Measurements from ENCODE around the gene ZNF418. TPM values are rescaled to one million over a fixed set of nuclear protein-coding genes. Genes with fewer than 3 reads are reported as not detected.
A peak's percentile ranks its signal among the peaks of the same experiment; 100 is the strongest.
"Not testable (repeated sequence)": the region's sequence is repeated elsewhere in the genome, so short reads cannot be mapped to it uniquely, and the experiment has no call there.

ZNF418 gene
- total and polyA plus RNA-seq, 5 donors from 2014 or later: 1.0 to 3.1 (median 1.2) TPM; not detected in 2

DNA sequence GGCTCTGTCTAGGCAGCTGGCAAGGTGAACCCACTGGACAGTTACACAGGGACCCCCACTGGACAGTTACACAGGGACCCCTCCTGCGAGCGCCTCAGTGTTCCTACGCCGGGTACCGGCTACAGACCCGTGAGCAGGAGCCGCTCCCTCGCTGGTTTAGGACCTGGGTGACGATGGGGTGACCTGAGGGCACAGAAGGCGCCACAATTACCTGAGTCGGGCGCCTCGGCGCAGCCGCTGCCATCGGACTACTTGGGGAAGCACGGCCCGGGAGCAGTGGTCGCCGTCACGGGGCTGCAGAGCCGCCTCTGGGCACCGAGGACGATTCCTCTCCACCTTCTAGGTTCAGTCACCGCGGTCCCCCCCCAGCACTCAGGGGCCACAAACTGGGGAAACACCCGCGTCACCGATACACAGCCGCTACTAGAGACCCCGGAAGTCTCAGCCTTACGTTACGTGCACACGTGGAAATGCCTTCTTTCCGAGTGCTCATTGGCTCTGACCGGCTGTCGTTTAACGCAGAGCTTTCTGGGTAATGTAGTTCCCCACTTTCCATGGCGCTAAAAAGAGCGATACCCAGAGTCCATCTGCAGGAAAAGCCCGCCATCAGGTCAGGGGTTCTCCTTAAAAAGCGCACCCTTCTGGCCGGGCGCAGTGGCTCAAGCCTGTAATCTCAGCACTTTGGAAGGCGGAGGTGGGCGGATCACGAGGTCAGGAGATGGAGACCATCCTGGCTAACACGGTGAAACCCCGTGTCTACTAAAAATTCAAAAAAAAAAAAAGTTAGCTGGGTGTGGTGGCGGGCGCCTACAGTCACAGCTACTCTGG lies 18.8 kb downstream of the ZNF418 start, which contains the start of gene ZNF417:
TSS of gene ZNF417 (minus strand) at position 425 of the 828 bp plus-strand sequence. CDS start at position 244, 181 bp downstream.
- Histone ChIP-seq H3K4me3 (ENCODE audit: low read depth, low read length) (peak within 1 kb of the TSS; percentile 97), H3K36me3 (ENCODE audit: control insufficient read depth, insufficient read depth, low read length) (peaks cover 23% of the 10 kb centered on the region), H3K9me3 (ENCODE audit: control insufficient read depth in 2 of 2, low read length in 2 of 2) (peaks cover 18 to 34% of the 10 kb centered on the region in 2 experiments), H3K27ac (ENCODE audit: insufficient read depth, low read length, poor library complexity, severe bottlenecking) (peak within 1 kb of the TSS; percentile 86)
- Mint-ChIP-seq H3K36me3 (peaks cover 42% of the 10 kb centered on the region), H3K4me1 (peaks cover 11 to 45% (median 21%) of the 10 kb centered on the region in 4 donors), H3K9me3 (peaks cover 2 to 45% (median 17%) of the 10 kb centered on the region in 7 donors), H3K4me3 (peak within 1 kb of the TSS; percentile 95 to 98 (median 97)), H3K27ac (peak within 1 kb of the TSS; percentile 97 to 98 (median 98))
- peak; percentile 100 for ATAC-seq (ENCODE audit: low read depth in 2 of 2)
- H3K27me3 Mint-ChIP-seq; H3K4me1 ChIP-seq (ENCODE audit: control insufficient read depth, insufficient read depth, low read length, poor library complexity, severe bottlenecking); H3K27me3 ChIP-seq (ENCODE audit: control insufficient read depth, insufficient read depth, low read length): not testable (repeated sequence)
- DNase-seq: peak; percentile 87 to 96 (median 90)

DNA sequence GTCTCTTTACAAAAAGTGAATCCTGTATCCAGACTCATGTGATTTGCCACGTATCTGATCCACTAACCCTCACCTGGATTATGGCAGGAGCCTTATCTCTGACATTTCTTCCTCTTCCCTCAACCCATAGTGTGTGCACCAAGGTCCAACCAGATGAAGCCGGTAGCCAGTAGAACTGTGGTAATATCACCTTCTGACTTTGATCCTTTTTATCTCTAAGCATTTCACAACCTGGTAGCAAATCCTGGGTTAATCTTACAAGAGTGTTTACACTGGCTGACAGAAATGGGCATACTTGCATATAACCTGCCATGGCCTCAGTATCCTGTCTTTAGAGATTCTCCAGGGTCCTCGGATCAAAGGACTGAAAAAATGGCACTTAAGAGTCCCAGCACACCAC lies 20.7 kb downstream of the ZNF418 start:
- no peak overlapping the region for H3K4me3 ChIP-seq (ENCODE audit: low read depth, low read length)
- Mint-ChIP-seq H3K27me3 (no peaks in the 10 kb centered on the region), H3K36me3 (peaks cover 51% of the 10 kb centered on the region), H3K27ac (peak overlapping the region in 1 of 3 donors; percentile 97), H3K4me3 (peak overlapping the region in 3 of 4 donors; percentile 95 to 98 (median 96)), H3K4me1 (peaks cover 11 to 48% (median 21%) of the 10 kb centered on the region in 4 donors), H3K9me3 (peaks cover 5 to 47% (median 22%) of the 10 kb centered on the region in 7 donors)
- peaks cover 37% of the 10 kb centered on the region for H3K36me3 ChIP-seq (ENCODE audit: control insufficient read depth, insufficient read depth, low read length)
- H3K9me3 ChIP-seq (ENCODE audit: control insufficient read depth in 2 of 2, low read length in 2 of 2): peaks cover 27 to 49% of the 10 kb centered on the region in 2 experiments
- H3K4me1 ChIP-seq (ENCODE audit: control insufficient read depth, insufficient read depth, low read length, poor library complexity, severe bottlenecking): peaks cover 7% of the 10 kb centered on the region
- no peak overlapping the region for H3K27ac ChIP-seq (ENCODE audit: insufficient read depth, low read length, poor library complexity, severe bottlenecking)
- H3K27me3 ChIP-seq (ENCODE audit: control insufficient read depth, insufficient read depth, low read length): no peaks in the 10 kb centered on the region
- ATAC-seq (ENCODE audit: low read depth in 2 of 2) (no peak), DNase-seq (no peak)

DNA sequence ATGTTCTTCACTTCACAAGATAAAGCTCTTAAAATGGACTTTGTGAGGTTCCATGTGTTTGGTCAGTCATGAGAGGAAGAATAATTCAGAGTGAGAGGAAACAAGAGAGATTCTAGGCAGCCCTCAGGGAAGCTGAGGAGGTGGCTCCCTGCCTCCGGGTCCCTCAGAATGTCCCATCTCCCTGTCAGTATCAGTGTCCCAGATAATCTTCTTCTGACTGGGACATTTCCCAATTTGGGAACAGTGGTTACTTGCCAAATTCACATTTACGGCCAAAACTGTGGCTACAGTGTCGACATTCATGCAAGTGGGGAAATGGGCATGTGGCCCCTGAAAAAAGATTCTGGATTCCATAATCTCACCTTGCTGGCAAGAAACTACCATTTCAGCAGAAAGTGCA lies 27.8 kb downstream of the ZNF418 start:
- Histone ChIP-seq H3K9me3 (ENCODE audit: control insufficient read depth in 2 of 2, low read length in 2 of 2) (peaks cover 44 to 86% of the 10 kb centered on the region in 2 experiments), H3K36me3 (ENCODE audit: control insufficient read depth, insufficient read depth, low read length) (peaks cover 30% of the 10 kb centered on the region), H3K4me3 (ENCODE audit: low read depth, low read length) (no peak overlapping the region), H3K27ac (ENCODE audit: insufficient read depth, low read length, poor library complexity, severe bottlenecking) (no peak overlapping the region), H3K4me1 (ENCODE audit: control insufficient read depth, insufficient read depth, low read length, poor library complexity, severe bottlenecking) (no peaks in the 10 kb centered on the region), H3K27me3 (ENCODE audit: control insufficient read depth, insufficient read depth, low read length) (no peaks in the 10 kb centered on the region)
- peaks cover 2 to 66% (median 26%) of the 10 kb centered on the region in 7 donors for H3K9me3 Mint-ChIP-seq
- DNase-seq (no peak), ATAC-seq (ENCODE audit: low read depth in 2 of 2) (no peak)
- H3K36me3 Mint-ChIP-seq: peaks cover 32% of the 10 kb centered on the region
- H3K4me3 Mint-ChIP-seq: no peak overlapping the region
- no peak overlapping the region for H3K27ac Mint-ChIP-seq
- H3K27me3 Mint-ChIP-seq: no peaks in the 10 kb centered on the region
- peaks cover 0 to 15% (median 8%) of the 10 kb centered on the region in 4 donors for H3K4me1 Mint-ChIP-seq

DNA sequence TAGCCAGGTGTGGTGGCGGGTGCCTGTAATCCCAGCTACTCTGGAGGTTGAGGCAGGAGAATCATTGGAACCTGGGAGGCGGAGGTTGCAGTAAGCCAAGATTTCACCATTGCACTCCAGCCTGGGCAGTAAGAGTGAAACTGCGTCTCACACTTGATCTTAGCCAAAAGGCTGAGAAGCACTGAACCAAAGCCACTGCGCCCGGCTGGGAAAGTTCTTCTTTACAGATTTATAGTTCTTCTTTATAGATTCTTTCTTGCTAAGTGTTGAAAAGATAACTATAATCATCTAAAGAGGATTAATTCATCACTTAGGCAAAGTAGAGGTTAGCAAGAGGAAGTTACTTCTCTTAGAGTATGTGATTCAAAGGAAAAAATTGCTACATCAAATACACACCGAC lies 29.9 kb downstream of the ZNF418 start:
- no peak for DNase-seq
- Mint-ChIP-seq H3K9me3 (peaks cover 2 to 54% (median 17%) of the 10 kb centered on the region in 7 donors), H3K27ac (no peak overlapping the region)

DNA sequence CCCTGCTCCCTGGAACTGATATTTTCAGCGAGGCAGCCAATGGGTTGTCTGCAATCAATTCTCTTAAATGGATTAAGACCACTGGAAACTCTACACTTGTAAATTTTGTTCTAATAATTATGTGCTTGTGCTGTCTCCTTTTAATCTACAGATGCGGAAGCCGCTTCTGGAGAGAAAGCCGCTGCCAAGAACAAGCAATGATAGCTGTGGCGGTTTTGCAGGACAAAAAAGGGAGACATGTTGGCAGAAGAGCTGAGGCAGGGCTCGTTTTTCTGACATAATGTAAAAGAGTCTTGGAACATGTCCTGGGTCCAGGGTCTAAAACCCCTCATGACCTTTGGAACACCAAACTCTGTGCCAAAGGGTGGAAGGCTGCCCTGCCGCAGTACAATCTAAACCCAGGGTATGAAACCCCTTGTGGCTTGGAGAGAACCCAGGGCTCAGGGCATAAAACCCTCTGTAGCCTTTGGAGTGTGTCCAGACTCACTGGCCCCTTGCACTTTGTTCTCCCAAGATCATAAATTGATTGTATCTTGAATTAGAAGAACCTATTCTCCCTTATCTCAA lies 31.5 kb downstream of the ZNF418 start:
- Mint-ChIP-seq H3K4me3 (no peak overlapping the region), H3K4me1 (peaks cover 0 to 8% (median 6%) of the 10 kb centered on the region in 4 donors), H3K27me3 (no peaks in the 10 kb centered on the region), H3K27ac (no peak overlapping the region), H3K36me3 (peaks cover 8% of the 10 kb centered on the region), H3K9me3 (peaks cover 2 to 56% (median 17%) of the 10 kb centered on the region in 7 donors)
- no peak overlapping the region for H3K27ac ChIP-seq (ENCODE audit: insufficient read depth, low read length, poor library complexity, severe bottlenecking)
- H3K27me3 ChIP-seq (ENCODE audit: control insufficient read depth, insufficient read depth, low read length): no peaks in the 10 kb centered on the region
- no peak for DNase-seq
- no peaks in the 10 kb centered on the region for H3K4me1 ChIP-seq (ENCODE audit: control insufficient read depth, insufficient read depth, low read length, poor library complexity, severe bottlenecking)
- H3K4me3 ChIP-seq (ENCODE audit: low read depth, low read length): no peak overlapping the region
- H3K36me3 ChIP-seq (ENCODE audit: control insufficient read depth, insufficient read depth, low read length): peaks cover 6% of the 10 kb centered on the region
- peaks cover 35 to 78% of the 10 kb centered on the region in 2 experiments for H3K9me3 ChIP-seq (ENCODE audit: control insufficient read depth in 2 of 2, low read length in 2 of 2)
- ATAC-seq (ENCODE audit: low read depth in 2 of 2): no peak

More for the DNA sequence above, 29.9 kb downstream of the ZNF418 start:
- Histone ChIP-seq H3K36me3 (ENCODE audit: control insufficient read depth, insufficient read depth, low read length) (peaks cover 9% of the 10 kb centered on the region), H3K4me1 (ENCODE audit: control insufficient read depth, insufficient read depth, low read length, poor library complexity, severe bottlenecking) (no peaks in the 10 kb centered on the region), H3K4me3 (ENCODE audit: low read depth, low read length) (no peak overlapping the region), H3K9me3 (ENCODE audit: control insufficient read depth in 2 of 2, low read length in 2 of 2) (peaks cover 39 to 82% of the 10 kb centered on the region in 2 experiments), H3K27ac (ENCODE audit: insufficient read depth, low read length, poor library complexity, severe bottlenecking) (no peak overlapping the region), H3K27me3 (ENCODE audit: control insufficient read depth, insufficient read depth, low read length) (no peaks in the 10 kb centered on the region)
- peaks cover 0 to 8% (median 6%) of the 10 kb centered on the region in 4 donors for H3K4me1 Mint-ChIP-seq
- H3K36me3 Mint-ChIP-seq: peaks cover 13% of the 10 kb centered on the region
- H3K27me3 Mint-ChIP-seq: no peaks in the 10 kb centered on the region
- H3K4me3 Mint-ChIP-seq: no peak overlapping the region
- ATAC-seq (ENCODE audit: low read depth in 2 of 2): no peak

DNA sequence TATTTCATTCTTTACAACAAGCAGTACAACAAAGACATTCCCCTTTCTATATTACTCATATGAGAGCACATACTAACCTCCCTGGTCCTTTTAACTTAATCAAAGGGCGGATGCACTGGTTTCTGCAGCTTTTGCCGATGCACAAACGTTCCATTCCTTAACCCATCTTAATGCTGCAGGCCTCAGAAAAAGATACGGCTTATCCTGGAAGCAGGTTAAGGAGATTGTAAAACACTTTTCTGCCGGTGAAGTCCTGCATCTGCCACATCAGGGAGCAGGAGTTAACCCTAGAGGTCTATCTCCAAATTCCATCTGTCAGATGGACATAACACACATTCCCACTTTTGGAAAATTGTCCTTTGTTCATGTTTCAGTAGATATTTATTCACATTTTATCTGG lies 34.9 kb downstream of the ZNF418 start:
- H3K9me3 ChIP-seq (ENCODE audit: control insufficient read depth in 2 of 2, low read length in 2 of 2): peaks cover 22 to 58% of the 10 kb centered on the region in 2 experiments
- H3K36me3 Mint-ChIP-seq: peaks cover 8% of the 10 kb centered on the region
- H3K9me3 Mint-ChIP-seq: peaks cover 2 to 45% (median 13%) of the 10 kb centered on the region in 7 donors
- no peak for DNase-seq
- H3K27ac ChIP-seq (ENCODE audit: insufficient read depth, low read length, poor library complexity, severe bottlenecking): no peak overlapping the region
- H3K27me3 Mint-ChIP-seq: no peaks in the 10 kb centered on the region
- H3K4me1 ChIP-seq (ENCODE audit: control insufficient read depth, insufficient read depth, low read length, poor library complexity, severe bottlenecking): no peaks in the 10 kb centered on the region
- H3K4me3 Mint-ChIP-seq: no peak overlapping the region
- H3K36me3 ChIP-seq (ENCODE audit: control insufficient read depth, insufficient read depth, low read length): no peaks in the 10 kb centered on the region
- H3K27ac Mint-ChIP-seq: no peak overlapping the region
- peaks cover 0 to 8% (median 5%) of the 10 kb centered on the region in 4 donors for H3K4me1 Mint-ChIP-seq
- H3K27me3 ChIP-seq (ENCODE audit: control insufficient read depth, insufficient read depth, low read length): no peaks in the 10 kb centered on the region
- no peak for ATAC-seq (ENCODE audit: low read depth in 2 of 2)
- no peak overlapping the region for H3K4me3 ChIP-seq (ENCODE audit: low read depth, low read length)

DNA sequence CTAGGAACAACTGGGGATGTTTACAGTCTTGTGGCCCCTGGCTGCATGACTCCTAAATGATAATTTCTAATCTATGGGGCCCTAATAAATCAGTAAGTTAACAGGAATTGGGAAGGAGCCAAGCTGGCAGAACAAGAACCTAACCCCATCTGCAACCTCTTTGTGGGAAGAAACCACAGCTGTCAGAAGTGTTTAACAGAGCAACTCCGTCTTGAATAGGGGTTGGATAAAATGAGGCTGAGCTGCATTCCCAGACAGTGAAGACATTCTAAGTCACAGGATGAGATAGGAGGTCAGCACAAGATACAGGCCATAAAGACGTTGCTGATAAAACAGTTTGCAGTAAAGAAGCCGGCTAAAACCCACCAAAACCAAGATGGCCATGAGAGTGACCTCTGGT lies 44.5 kb downstream of the ZNF418 start:
- H3K27ac ChIP-seq (ENCODE audit: insufficient read depth, low read length, poor library complexity, severe bottlenecking); H3K27me3 Mint-ChIP-seq; H3K4me3 Mint-ChIP-seq; DNase-seq; H3K27ac Mint-ChIP-seq; H3K4me3 ChIP-seq (ENCODE audit: low read depth, low read length); H3K27me3 ChIP-seq (ENCODE audit: control insufficient read depth, insufficient read depth, low read length); ATAC-seq (ENCODE audit: low read depth in 2 of 2); H3K36me3 ChIP-seq (ENCODE audit: control insufficient read depth, insufficient read depth, low read length); H3K4me1 ChIP-seq (ENCODE audit: control insufficient read depth, insufficient read depth, low read length, poor library complexity, severe bottlenecking): not testable (repeated sequence)
- Mint-ChIP-seq H3K9me3 (peaks cover 3 to 33% (median 16%) of the 10 kb centered on the region in 7 donors), H3K4me1 (peaks cover 0 to 27% (median 11%) of the 10 kb centered on the region in 4 donors), H3K36me3 (peaks cover 22% of the 10 kb centered on the region)
- peaks cover 13 to 48% of the 10 kb centered on the region in 2 experiments for H3K9me3 ChIP-seq (ENCODE audit: control insufficient read depth in 2 of 2, low read length in 2 of 2)
